ENCODE data around the gene TMEFF2.

TMEFF2 gene

GRCh38 chr2:192023006-192023405, 171.7 kb downstream of the TMEFF2 start:
- H3K4me3 ChIP-seq (ENCODE audit: low read depth, low read length): no peak overlapping the region

GRCh38 chr2:192017844-192018243, 176.9 kb downstream of the TMEFF2 start:
- H3K4me3 ChIP-seq (ENCODE audit: low read depth, low read length): no peak overlapping the region

- no peak overlapping the region for H3K4me3 ChIP-seq (ENCODE audit: low read depth, low read length)
Observed at GRCh38 chr2:192016265-192016664, 178.5 kb downstream of the TMEFF2 start.

- H3K4me3 ChIP-seq (ENCODE audit: low read depth, low read length): no peak overlapping the region
Observed at GRCh38 chr2:192013211-192013610, 181.5 kb downstream of the TMEFF2 start.

GRCh38 chr2:192011196-192011595, 183.5 kb downstream of the TMEFF2 start:
- no peak overlapping the region for H3K4me3 ChIP-seq (ENCODE audit: low read depth, low read length)

GRCh38 chr2:192010073-192010472, 184.7 kb downstream of the TMEFF2 start:
- H3K4me3 ChIP-seq (ENCODE audit: low read depth, low read length): no peak overlapping the region

GRCh38 chr2:192007581-192008228, 187.0 kb downstream of the TMEFF2 start:
- H3K4me3 ChIP-seq (ENCODE audit: low read depth, low read length): no peak overlapping the region

- no peak overlapping the region for H3K4me3 ChIP-seq (ENCODE audit: low read depth, low read length)
Observed at GRCh38 chr2:192005211-192005610, 189.5 kb downstream of the TMEFF2 start.

GRCh38 chr2:192004188-192004963, 190.4 kb downstream of the TMEFF2 start:
- H3K4me3 ChIP-seq (ENCODE audit: low read depth, low read length): no peak overlapping the region

GRCh38 chr2:192002418-192002817, 192.3 kb downstream of the TMEFF2 start:
- H3K4me3 ChIP-seq (ENCODE audit: low read depth, low read length): no peak overlapping the region

GRCh38 chr2:192000196-192000980, 194.3 kb downstream of the TMEFF2 start:
- no peak overlapping the region for H3K4me3 ChIP-seq (ENCODE audit: low read depth, low read length)

GRCh38 chr2:191999101-191999841, 195.5 kb downstream of the TMEFF2 start:
- H3K4me3 ChIP-seq (ENCODE audit: low read depth, low read length): no peak overlapping the region

GRCh38 chr2:191995285-191995684, 199.4 kb downstream of the TMEFF2 start:
- H3K4me3 ChIP-seq (ENCODE audit: low read depth, low read length): no peak overlapping the region

GRCh38 chr2:191994749-191995148, 200.0 kb downstream of the TMEFF2 start:
- no peak overlapping the region for H3K4me3 ChIP-seq (ENCODE audit: low read depth, low read length)

- H3K4me3 ChIP-seq (ENCODE audit: low read depth, low read length): no peak overlapping the region
Observed at GRCh38 chr2:191991442-191991841, 203.3 kb downstream of the TMEFF2 start.

- H3K4me3 ChIP-seq (ENCODE audit: low read depth, low read length): no peak overlapping the region
Observed at GRCh38 chr2:191985740-191986139, 209.0 kb downstream of the TMEFF2 start.

GRCh38 chr2:191983591-191983990, 211.1 kb downstream of the TMEFF2 start:
- H3K4me3 ChIP-seq (ENCODE audit: low read depth, low read length): no peak overlapping the region

GRCh38 chr2:191983186-191983585, 211.5 kb downstream of the TMEFF2 start:
- H3K4me3 ChIP-seq (ENCODE audit: low read depth, low read length): no peak overlapping the region

- H3K4me3 ChIP-seq (ENCODE audit: low read depth, low read length): no peak overlapping the region
Observed at GRCh38 chr2:191981706-191982105, 213.0 kb downstream of the TMEFF2 start.

GRCh38 chr2:191980483-191980882, 214.2 kb downstream of the TMEFF2 start:
- H3K4me3 ChIP-seq (ENCODE audit: low read depth, low read length): no peak overlapping the region

- H3K4me3 ChIP-seq (ENCODE audit: low read depth, low read length): no peak overlapping the region
Observed at GRCh38 chr2:191979221-191979730, 215.5 kb downstream of the TMEFF2 start.
